Activated CD4-positive, alpha-beta T cell treated with anti-CD3 and anti-CD28 coated beads, Interleukin-2, amount 50 U/mL, for 1 hour (primary cell): ENCODE data around the gene CHN2.

ENCODE experiments used
- DNase-seq: peaks from one replicate; pipeline ENCODE4 v3.0.0-alpha.2; 2020

CHN2 gene

GRCh38 chr7:29370531-29371314 is 176.1 kb downstream of the CHN2 start:
- no peak for DNase-seq

GRCh38 chr7:29371472-29371871 is 176.9 kb downstream of the CHN2 start:
- DNase-seq = no peak

GRCh38 chr7:29372351-29373090 is 177.9 kb downstream of the CHN2 start:
- DNase-seq = no peak

GRCh38 chr7:29375641-29376562 is 181.3 kb downstream of the CHN2 start:
- no peak for DNase-seq

- DNase-seq = no peak
Observed at GRCh38 chr7:29377718-29378117, 183.1 kb downstream of the CHN2 start.

GRCh38 chr7:29379551-29379950 is 185.0 kb downstream of the CHN2 start:
- DNase-seq = no peak

GRCh38 chr7:29381206-29382094 is 186.9 kb downstream of the CHN2 start:
- no peak for DNase-seq

- DNase-seq = no peak
Observed at GRCh38 chr7:29384277-29384676, 189.7 kb downstream of the CHN2 start.

GRCh38 chr7:29385214-29385814 is 190.7 kb downstream of the CHN2 start:
- DNase-seq = no peak

GRCh38 chr7:29386196-29386765 is 191.7 kb downstream of the CHN2 start:
- DNase-seq = no peak

- DNase-seq = no peak
Observed at GRCh38 chr7:29391262-29391661, 196.7 kb downstream of the CHN2 start.

- DNase-seq = no peak
Observed at GRCh38 chr7:29394321-29394720, 199.7 kb downstream of the CHN2 start.

GRCh38 chr7:29396563-29396962 is 202.0 kb downstream of the CHN2 start:
- DNase-seq = no peak

GRCh38 chr7:29397398-29397797 is 202.8 kb downstream of the CHN2 start:
- no peak for DNase-seq

- DNase-seq = no peak
Observed at GRCh38 chr7:29398011-29398410, 203.4 kb downstream of the CHN2 start.

GRCh38 chr7:29400437-29400836 is 205.9 kb downstream of the CHN2 start:
- DNase-seq = no peak

- DNase-seq = no peak
Observed at GRCh38 chr7:29401769-29402168, 207.2 kb downstream of the CHN2 start.

- no peak for DNase-seq
Observed at GRCh38 chr7:29405891-29406290, 211.3 kb downstream of the CHN2 start.

- no peak for DNase-seq
Observed at GRCh38 chr7:29406366-29406765, 211.8 kb downstream of the CHN2 start.

- peak; percentile 11 for DNase-seq
Observed at GRCh38 chr7:29408841-29409243, 214.3 kb downstream of the CHN2 start.

GRCh38 chr7:29410996-29411395 is 216.4 kb downstream of the CHN2 start:
- no peak for DNase-seq
